ENCODE measurements around the gene PHETA1.

Gene PHETA1, protein sequence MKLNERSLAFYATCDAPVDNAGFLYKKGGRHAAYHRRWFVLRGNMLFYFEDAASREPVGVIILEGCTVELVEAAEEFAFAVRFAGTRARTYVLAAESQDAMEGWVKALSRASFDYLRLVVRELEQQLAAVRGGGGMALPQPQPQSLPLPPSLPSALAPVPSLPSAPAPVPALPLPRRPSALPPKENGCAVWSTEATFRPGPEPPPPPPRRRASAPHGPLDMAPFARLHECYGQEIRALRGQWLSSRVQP

DNA sequence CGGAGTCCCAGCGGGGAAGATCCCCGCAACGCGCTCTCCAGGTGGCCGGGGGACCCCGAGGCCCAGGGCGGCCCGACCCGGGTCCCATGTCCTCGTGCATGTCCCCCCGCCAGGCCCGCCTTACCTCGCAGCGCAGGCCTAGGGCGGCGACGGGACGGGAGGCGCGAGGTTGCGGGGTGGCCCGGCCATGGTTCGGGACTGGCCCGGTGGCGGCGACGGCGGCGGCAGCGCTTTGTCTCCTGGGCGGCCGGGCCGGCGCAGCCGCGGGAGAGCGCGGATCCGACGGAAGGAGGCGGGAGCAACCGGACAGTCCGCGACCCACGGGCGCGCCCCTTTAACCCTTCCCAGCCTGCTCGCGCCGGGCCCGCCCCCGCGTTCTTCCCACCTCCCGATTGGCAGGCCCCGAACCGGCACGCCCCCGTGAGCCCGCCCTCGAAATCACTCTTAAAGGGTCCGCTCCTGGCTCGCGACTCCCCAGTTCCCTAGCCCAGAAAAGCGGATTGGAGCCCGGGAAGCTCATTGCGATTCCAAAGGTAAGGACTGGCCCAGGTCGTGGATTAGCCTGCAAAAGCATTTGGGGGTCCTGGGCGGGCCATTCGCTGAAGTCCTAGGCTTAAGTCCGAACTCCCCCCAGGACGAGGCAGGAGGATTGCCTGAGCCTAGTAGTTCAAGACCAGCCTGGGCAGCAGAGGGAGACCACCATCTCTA lies at the start of gene PHETA1:
Gene PHETA1 (minus strand): TSS at position 308 of the 708 bp plus-strand sequence. CDS start 5,668 bp downstream, outside the sequence.
- in situ Hi-C loops (cut with MboI; ENCODE audit: low sequenced_read_pairs) = no loop called here

DNA sequence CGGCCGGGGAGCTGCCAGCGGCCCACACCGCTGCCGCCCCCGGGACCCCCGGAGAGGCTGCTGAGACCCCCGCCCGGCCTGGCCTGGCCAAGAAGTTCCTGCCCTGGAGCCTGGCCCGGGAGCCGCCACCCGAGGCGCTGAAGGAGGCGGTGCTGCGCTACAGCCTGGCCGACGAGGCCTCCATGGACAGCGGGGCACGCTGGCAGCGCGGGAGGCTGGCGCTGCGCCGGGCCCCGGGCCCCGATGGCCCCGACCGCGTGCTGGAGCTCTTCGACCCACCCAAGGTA lies 49.6 kb upstream of the PHETA1 start:
- in situ Hi-C loops (cut with MboI; ENCODE audit: low sequenced_read_pairs) = no loop called here

DNA sequence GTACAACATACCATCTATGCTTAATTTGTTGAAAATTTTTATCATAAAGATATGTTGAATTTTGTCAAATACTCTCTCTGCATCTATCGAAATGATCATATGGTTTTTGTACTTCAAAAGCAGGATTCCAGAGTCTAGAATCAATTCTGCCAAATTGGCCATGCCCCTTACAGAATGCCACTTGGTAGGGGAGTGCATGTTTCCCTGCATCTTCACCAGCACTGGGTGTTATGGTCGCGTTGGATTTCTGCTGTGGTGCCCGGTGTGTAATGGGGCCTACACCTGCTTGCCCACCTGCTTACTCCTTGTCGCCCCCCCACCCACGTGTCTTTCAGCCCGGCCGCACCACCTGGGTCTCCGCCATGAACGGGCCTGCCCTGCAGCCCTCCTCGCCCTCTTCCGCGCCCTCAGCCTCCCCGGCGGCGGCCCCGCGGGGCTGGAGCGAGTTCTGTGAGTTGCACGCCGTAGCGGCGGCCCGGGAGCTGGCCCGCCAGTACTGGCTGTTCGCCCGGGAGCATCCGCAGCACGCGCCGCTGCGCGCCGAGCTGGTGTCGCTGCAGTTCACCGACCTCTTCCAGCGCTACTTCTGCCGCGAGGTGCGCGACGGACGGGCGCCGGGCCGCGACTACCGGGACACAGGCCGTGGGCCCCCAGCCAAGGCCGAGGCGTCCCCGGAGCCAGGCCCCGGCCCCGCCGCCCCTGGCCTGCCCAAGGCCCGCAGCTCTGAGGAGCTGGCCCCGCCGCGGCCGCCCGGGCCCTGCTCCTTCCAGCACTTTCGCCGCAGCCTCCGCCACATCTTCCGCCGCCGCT lies 49.1 kb upstream of the PHETA1 start:
- in situ Hi-C loops (cut with MboI; ENCODE audit: low sequenced_read_pairs) = no loop called here

DNA sequence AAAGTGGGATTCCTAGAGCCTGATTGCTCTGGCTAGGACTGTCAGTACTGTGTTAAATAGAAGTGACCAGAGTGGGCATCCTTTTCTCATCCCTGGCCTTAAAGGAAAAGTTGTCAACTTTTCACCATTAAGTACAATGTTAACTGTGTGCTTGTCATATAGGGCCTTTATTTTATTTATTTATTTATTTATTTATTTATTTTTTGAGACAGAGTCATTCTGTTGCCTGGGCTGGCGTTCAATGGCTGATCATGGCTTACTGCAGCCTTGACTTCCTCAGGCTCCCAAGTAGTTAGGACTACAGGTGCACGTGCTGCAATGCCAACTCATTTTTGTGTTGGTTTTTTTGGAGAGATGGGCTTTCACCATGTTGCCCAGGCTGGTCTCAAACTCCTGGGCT lies 48.4 kb upstream of the PHETA1 start:
- in situ Hi-C loops (cut with MboI; ENCODE audit: low sequenced_read_pairs) = no loop called here

DNA sequence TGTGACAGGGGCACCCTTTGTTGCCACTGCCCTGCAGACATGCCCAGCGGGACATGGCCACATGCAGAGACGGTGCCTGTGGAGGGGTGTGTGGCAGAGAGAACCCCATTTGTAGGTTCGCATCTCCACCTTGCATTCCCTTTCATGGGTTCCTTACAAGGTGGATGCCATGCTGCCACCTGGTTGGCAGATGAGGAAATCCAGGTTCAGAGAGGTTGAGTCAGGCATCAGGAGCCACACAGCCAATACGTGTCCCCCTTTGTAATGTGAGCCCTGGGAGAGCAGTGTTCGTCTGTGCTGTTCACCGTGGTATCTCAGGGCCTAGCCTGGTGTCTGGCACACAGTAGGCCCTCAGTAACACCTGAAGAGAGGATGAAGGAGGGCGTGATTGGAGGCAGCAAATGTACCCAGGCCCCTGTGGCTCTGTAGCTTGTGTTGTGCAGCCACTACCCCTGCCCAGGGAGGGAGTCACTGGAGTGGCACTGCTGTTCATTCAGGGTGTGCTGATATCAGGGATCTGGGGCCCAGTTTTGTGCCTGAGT lies 45.9 kb upstream of the PHETA1 start:
- in situ Hi-C loops (cut with MboI; ENCODE audit: low sequenced_read_pairs) = no loop called here

DNA sequence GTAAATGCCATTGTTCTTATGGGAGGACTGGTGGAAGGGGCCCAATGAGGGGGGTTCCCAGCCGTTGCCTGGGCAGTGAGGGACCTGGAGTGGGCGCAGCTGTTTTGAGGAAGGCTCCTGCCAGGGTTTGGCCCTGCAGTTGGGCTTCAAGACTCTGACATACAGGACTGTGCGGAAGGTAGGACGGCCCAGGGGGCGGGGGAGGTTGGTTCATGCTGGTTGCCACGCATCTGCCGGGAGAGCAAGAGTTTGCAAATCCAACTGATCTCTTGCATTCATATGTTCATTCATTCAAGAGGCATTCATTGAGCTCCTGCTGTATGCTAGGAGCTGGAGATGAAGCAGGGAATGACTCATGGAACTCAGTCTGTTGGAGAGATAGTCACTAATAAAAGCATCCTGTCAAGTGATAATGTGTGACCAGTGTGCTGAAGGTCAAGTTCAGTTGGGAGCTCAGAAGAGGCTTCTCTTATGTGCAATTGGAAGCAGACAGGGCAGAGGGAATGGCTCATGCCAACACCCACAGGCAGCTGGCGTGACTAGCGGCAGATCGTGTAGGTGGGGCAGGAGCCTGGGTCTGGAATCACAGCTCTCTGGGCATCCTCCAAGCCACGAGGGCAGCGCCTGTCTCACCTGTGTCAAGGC lies 44.7 kb upstream of the PHETA1 start:
- in situ Hi-C loops (cut with MboI; ENCODE audit: low sequenced_read_pairs) = no loop called here

DNA sequence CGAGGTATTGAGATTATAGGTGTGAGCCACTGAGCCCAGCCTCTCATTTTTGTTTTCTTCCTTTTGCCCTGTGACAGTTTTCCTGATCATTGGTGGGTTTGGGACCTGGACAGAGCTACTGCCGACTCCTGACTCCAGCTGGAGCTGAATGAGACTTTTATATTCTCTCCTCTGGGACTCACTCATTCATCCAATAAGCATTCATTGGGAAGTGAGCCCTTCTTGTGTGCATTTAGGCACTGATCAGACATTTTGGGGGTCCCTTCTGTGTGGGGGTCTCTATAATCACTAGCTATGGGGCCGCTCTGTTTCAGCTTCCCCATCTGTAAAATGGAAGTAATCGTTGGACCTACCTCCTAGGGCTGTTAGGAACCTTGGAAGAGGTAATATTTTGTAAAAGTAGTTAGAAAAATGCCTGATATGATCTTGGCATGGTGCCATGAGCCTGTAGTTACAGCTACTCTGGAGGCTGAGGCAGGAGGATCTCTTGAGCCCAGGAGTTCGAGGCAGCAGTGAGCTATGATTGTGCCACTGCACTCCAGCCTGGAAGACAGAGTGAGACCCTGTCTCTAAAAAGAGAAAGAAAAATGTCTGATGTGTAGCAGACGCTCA lies 44.0 kb upstream of the PHETA1 start:
- in situ Hi-C loops (cut with MboI; ENCODE audit: low sequenced_read_pairs) = no loop called here

DNA sequence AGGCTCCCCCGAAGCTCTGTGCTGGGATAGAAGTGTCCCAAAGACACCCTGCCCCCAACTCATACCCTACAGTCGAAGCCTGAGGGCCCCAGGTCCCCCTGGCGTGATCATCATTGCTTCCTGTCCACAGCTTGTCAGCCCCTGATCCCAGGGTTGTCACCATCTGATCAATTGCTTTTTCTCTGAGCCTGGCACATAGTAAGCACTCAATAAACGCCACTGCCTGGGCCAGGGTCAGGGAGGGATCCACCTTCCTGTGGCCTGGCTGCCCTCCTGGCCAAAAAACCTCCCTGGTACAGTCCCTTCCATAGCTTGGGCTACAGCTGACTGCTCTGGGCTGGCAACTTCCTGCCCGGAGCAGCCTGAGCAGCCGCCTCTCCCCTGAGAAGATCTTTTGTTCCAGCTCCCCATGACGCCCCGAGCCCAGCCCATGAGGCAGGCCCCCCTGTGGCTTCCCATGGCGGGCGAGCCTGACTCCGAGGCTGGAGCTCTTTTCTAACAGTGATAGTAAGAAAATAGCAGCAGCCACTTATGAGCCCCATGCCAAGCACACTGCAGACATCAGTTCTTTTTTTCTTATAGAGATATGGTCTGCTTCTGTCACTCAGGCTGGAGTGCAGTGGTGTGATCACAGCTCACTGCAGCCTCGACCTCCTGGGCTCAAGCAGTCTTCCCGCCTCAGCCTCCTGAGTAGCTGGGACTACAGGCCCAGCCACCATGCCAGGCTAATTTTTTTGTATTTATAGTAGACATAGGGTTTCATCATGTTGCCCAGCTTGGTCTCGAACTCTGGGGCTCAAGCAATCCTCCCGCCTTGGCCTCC lies 43.3 kb upstream of the PHETA1 start:
- in situ Hi-C loops (cut with MboI; ENCODE audit: low sequenced_read_pairs) = no loop called here

DNA sequence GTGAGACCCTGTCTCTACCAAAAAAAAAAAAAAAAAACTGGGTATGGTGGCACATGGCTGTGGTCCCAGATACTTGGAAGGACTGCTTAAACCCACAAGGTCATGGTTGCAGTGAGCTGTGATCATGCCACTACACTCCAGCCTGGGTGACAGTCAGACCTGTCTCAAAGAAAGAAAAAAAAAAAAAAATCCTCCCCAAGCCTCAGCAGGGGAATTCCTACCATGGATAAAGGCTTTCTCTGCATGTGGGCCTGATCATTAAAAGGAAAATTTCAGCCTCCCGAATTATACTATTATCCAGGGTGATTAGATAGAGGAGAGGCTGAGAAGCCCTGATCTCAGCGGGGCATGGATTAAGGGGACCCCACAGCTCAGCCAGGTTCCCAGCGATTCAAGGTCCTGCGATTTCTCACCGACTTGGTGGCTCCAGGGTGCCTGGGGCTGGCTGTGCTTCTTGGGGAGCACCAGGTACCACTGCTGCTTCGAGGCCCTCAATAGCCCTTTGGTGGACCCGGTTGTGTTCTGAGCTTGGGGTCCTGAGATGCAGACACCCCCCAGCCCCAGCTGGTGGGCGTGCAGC lies 42.4 kb upstream of the PHETA1 start:
- in situ Hi-C loops (cut with MboI; ENCODE audit: low sequenced_read_pairs) = no loop called here

DNA sequence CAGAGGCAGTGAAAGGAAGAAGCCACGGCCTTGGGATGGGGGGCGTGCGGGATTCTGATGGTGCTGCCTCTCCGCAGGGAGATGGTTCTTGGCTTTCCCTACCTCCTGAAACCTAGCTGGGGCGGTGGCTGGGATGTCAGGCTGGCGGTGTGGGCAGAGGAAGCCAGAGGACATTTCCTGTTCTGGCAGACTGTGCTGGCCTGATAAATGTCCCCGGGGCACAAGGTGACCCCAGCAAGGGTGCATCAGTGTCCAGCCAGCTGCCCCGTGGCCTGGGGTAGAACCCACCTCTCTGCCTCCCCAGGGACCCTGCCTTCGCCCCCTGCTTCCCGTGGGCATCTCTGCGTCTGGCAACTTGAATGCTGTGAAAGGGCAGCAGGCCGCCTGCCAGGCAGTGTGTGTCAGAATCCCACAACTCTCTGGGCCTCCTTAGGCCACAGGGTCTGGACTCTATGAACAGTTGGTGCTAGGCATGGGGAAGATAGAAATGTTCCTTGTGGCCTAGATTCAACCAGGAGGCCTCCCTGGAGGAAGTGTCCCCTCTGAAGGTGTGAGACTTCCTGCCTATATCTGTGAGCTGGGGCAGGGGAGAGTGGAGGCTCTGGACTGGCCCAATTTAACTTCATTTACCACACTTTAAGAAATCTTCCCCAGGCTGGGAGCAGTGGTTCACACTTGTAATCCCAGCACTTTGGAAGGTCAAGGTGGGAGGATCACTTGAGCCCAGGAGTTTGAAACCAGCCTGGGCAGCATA lies 41.7 kb upstream of the PHETA1 start:
- in situ Hi-C loops (cut with MboI; ENCODE audit: low sequenced_read_pairs) = no loop called here

DNA sequence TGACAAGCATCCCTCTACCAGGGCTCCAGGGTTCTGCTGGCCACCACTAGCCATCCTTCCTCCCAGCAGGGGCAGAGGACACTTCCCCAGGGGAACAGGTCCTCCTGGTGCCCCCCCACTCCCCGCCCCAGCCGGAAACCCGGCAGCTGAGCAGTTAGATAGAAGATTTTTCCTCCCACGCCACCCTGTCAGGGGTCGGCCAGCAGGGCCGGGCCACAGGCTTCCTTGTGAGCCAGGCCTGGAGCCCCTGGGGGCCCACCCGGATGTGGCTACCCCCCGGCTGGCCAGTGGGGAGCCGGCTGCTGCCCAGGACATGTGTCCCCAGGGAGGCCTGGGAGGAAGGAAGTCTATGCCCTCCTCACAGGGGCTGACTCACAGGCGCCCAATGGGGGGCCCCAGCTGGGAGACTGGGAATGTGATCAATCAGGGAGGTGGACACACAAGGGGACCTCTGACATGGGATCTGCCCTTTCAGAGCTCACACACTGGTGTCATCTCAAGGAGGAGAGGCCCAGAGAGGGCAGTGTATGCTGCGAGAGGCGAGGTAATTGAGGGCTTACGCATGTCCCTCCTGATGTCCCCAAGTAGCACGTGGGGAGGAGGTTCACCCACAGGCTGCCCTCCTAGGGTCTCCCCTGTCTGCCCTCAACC lies 41.0 kb upstream of the PHETA1 start:
- in situ Hi-C loops (cut with MboI; ENCODE audit: low sequenced_read_pairs) = loop anchor here (5.0 kb wide), 1 partner anchor 37 kb away; no protein-coding TSS in a partner anchor

DNA sequence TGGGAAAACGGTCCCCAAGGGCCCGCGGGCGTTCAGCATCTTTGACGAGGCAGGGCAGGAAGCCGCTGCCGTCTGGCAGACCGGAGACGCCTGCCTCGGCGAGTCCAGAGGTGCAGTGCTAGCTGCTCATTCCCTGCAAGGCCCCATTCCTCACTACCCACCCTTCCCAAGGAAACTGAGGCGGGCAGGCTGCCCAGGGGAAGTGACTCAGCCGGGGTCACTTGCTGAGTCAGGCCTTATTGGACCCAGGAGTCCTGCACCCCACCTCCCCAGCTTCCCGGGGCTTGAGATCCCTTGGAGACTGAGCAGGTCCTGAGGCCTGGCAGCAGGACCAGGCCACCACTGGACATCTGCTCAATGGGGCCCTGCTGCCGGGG lies 40.5 kb upstream of the PHETA1 start:
- in situ Hi-C loops (cut with MboI; ENCODE audit: low sequenced_read_pairs) = loop anchor here (5.0 kb wide), 1 partner anchor 38 kb away; no protein-coding TSS in a partner anchor

DNA sequence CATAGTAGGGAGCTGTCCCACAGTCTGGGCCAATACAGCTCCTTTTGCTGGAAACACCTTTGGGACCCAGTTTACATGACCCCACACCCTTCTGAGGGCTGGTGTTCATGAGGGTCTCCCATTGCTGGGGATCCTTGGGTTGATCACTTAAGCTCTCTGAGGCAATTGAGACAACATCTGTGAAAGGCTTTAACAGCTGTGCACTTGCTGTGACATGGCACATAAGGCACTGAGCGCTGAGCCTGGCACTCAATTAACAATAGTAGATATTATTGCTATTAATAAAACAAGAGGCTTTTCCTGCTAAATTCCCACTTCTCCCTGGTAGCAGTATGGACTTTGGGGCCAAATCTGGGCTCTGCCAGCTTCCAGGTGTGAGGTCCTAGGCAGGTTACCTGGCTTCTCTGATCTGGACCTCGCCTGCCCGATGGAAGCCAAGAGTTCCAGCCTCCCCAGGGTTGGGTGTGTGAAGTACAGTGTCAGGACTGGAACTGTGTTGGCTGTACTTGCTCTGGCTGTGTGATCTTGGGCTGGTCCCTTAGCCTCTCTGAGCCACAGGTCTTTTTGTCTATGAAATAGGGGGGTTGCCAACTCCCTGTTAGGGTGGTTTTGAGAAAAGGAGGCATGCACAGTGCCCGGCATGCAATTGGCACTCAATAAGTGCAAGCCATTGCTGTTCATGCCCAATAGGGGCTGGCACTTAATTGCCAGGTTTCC lies 39.9 kb upstream of the PHETA1 start:
- in situ Hi-C loops (cut with MboI; ENCODE audit: low sequenced_read_pairs) = loop anchor here (5.0 kb wide), 1 partner anchor 38 kb away; no protein-coding TSS in a partner anchor

DNA sequence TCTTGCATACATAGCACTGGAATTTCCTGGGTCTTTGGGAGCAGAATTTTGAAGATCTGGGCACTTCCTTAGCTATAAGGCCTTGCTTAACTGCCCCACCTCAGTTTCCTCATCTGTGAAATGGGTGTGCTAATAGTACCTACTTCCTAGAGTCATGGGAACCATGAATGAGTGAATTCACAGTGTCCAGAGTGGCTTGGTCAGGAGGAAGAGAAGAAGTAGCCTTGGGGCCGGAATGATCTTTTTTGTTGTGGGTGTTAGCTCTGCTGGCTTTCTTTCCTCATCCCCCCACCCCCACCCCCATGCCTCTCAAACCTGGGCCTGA lies 39.2 kb upstream of the PHETA1 start:
- in situ Hi-C loops (cut with MboI; ENCODE audit: low sequenced_read_pairs) = loop anchor here (5.0 kb wide), 1 partner anchor 39 kb away; no protein-coding TSS in a partner anchor

DNA sequence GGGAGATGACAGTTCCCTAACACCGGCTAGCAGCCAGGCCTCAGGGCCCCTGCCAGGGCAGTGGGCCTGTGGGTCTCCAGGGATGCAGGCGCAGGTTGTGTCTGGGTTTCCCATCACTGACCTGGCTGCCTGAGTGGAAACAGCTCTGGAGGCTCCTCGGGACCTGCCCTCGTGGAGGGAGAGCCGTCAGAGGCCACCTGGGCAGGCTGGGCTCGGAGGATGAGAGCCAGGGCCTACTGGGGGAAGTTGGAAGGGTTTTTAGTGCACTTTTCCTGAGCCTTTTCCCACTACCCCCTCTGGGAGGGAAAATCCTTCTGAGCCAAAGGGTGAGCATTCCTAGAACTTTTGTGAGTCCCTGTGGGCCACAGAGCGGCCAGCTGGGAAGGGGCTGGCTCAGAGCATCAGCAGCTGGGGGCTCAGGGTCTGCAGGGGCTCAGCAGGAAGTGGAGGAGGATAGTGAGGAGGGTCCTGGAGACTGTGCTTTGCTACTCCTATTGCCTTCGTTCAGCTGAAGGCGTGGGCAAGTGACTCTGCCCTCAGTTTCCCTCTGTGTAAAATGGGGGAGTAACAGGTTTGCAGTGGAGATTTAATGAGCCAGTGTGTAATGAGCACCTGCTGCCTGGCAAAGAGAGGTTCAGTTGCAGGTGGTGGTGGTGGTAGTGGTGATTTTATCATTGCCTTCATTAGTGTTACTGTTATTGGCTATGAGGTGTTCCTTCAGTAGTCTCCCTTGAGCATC lies 38.7 kb upstream of the PHETA1 start:
- in situ Hi-C loops (cut with MboI; ENCODE audit: low sequenced_read_pairs) = loop anchor here (5.0 kb wide), 1 partner anchor 40 kb away; no protein-coding TSS in a partner anchor

DNA sequence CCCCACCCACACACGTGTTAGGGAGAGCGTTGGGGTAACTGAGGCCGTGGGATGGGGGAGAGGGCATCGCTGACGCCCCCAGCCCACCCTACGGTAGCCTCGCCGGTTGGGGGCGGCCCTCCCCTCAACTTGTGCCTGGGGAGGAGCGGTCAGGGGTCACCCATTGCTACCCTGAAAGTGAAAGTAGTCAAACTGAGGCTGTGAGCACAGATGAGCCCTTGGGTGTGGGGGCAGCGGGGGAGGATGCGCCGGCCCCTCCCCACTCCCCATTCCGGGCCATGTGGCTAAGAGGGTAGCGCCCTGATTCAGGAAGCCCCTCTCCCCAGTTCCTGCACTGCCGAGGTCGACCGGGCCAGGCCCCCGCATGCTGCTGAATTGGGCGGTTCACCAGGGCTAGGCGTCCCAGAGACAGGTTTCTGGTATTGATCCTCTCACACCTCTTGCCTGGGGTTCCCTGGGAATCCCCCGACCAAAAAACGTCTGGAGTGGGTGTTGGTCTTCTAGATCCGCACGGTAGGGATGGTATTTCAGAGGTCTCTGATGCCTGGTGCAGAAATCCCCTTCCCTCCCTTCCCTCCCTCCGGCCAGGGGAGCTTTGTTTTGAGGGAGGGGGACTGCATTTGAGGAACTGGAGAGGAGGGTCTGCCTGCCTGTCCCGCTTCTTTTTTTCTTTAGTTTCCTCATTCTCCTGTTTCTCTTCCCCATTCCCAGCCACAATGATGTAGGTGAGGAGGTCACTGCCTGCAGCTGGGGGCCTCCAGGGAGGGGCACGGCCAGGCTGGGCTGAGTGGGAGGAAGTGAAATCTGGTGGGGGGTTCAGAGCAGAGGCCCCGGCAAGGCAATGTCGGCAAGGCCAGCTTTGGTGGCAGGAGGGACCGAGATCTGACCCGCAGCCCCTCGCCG lies 37.8 kb upstream of the PHETA1 start:
- in situ Hi-C loops (cut with MboI; ENCODE audit: low sequenced_read_pairs) = loop anchor here (5.0 kb wide), 1 partner anchor 41 kb away; no protein-coding TSS in a partner anchor

Measured in HL-60/S4 treated with phorbol 12-myristate 13-acetate at 8.2 ng/mL for 4 days and 3 days (cell line).